Mononuclear cell (primary cell): Measurements from ENCODE around the gene GPR4. TPM values are rescaled to one million over a fixed set of nuclear protein-coding genes. Genes with fewer than 3 reads are reported as not detected.

Source experiments
- H3K27me3 ChIP-seq: 2 replicates; pipeline ENCODE4 v1.6.0; 2011; ENCODE audit warnings: low read length, control low read depth; ENCODE audit not compliant: insufficient read depth
- H3K4me1 ChIP-seq: 2 replicates; pipeline ENCODE4 v1.5.1; 2011; ENCODE audit warnings: mild to moderate bottlenecking, low read length, control low read depth; ENCODE audit not compliant: insufficient read depth
- H3K4me3 ChIP-seq: 2 replicates; pipeline ENCODE4 v1.5.1; 2011; ENCODE audit warnings: mild to moderate bottlenecking, low read length, moderate library complexity
- H3K9me3 ChIP-seq: 2 replicates; pipeline ENCODE4 v1.5.1; 2011; ENCODE audit warnings: low read depth, mild to moderate bottlenecking, control low read depth, low read length
- total RNA-seq: library from RNA; depleted of rRNA; stranded (reverse); fragments of >200 nt; gene quantifications from one replicate; pipeline ENCODE4 v1.2.3, GENCODE V29; 2012

GPR4 gene
- total RNA-seq, 1 donor: not detected

DNA sequence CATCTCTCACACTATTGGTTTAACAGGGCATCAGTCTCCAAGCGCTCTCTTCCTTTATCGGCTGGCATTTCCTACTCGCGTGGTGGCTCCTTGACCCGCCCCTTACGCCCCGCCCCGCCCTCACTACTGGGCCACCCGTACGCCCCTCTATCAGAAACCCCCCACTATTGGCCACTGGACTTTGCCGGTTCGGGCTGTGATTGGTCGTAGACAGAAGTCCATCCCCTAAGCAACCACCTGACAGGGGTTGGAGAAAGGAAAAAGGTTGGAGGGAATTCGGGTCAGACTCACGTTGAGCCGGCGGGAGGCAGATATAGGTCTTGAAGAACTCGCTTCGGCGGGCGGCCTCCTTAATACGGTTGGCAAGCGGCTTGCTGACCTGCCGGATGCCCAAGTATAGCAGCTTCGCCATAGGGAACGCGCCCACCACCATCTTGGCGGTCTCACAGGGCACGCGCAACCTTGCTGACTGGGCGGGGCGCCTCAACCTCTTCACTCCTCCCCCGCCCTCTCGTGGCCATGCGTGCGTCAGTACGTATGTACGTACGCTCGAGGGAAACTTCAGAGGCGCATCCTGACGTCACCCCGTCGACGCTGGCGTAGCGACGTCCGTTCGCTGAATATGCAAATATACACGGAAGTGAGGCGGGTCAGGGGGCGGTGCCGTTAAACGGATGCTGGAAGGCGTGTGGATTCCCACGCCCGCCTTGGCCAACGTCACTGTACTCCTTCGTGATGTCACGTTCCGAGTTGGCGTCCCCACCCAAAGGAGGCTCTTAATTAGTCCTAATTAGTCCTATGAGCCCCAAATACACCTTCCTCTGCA lies 17.5 kb downstream of the GPR4 start, which contains the start of gene OPA3:
Gene OPA3 (minus strand): TSS at position 471 of the 826 bp plus-strand sequence. CDS start 38 bp downstream, at position 433.
- no peaks in the 10 kb centered on the region for H3K9me3 ChIP-seq
- H3K4me1 ChIP-seq: peaks cover 14% of the 10 kb centered on the region
- H3K4me3 ChIP-seq: peak within 1 kb of the TSS; percentile 87
- no peaks in the 10 kb centered on the region for H3K27me3 ChIP-seq

DNA sequence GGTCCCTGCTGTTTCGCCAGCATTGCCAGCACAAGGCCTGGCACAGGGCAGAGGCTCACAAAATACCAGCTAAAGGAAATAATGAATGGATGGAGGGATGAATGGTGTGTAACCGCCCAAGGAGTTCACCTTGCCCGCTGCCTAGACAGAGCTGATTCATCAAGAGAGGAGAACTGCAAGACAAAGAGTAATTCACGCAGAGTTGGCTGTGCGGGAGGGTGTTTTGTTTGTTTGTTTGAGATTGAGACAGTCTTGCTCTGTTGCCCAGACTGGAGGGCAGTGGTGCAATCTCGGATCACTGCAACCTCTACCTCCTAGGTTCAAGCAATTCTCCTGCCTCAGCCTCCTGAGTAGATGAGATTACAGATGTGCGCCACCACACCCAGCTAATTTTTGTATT lies 20.4 kb downstream of the GPR4 start:
- Histone ChIP-seq H3K4me1 (peaks cover 14% of the 10 kb centered on the region), H3K4me3 (no peak overlapping the region), H3K9me3 (no peaks in the 10 kb centered on the region), H3K27me3 (no peaks in the 10 kb centered on the region)

DNA sequence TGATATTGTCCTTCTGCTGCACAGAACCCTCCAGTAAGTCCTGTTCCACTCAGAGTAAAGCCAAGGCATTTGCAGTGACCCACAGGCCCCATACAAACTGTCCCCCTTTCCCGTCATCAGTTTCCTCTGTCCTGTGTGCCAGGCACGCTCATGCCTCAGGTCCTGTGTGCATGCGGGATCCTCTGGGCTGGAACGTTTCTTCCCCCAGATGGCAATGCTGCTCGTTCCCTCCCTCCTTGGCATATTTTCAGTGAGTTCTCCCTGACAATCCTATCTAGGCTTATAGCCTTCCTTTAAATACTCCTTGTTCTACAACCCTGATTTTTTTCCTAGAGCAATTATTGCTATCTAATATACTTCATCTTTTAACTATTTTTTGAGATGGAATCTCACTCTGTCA lies 23.2 kb downstream of the GPR4 start:
- Histone ChIP-seq H3K4me3 (no peak overlapping the region), H3K9me3 (no peaks in the 10 kb centered on the region), H3K4me1 (peaks cover 5% of the 10 kb centered on the region), H3K27me3 (no peaks in the 10 kb centered on the region)

DNA sequence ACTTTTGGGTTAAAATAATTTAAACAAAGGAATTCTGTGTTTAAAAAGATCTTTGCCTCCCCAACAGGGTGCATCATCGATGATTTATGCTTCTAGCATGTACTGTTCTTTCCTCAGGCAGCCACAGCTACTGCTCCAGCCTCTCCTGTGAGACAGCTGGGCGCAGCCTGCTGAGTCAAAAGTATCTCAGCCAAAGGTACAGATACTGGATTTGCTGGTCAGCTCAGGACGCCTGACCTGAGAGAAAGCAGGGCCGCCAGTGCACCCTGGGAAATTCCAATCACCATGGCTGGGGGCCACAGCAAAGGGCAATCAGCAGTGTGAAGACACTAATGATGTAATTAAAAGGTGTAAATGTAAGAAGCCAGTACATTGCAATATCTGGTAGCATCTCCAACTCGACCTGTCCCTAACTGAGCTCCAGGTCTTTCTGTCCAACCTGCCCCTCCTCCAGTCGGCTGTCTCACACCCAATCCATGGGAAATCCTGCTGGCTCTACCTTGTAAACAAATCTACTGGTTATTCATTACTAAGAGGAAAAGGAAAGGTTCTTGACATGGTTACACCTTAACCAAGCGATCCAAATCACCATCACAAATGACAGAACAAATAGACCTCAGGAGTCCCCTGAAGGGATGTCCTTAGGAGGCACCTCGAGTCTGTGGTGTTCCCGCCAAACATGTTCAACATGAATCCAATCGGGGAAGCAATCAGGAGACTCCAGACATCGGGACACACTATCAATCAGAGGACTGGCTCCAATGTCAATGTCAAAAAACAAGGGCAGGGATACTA lies 24.7 kb downstream of the GPR4 start:
- Histone ChIP-seq H3K9me3 (no peaks in the 10 kb centered on the region), H3K27me3 (no peaks in the 10 kb centered on the region), H3K4me1 (no peaks in the 10 kb centered on the region), H3K4me3 (no peak overlapping the region)

DNA sequence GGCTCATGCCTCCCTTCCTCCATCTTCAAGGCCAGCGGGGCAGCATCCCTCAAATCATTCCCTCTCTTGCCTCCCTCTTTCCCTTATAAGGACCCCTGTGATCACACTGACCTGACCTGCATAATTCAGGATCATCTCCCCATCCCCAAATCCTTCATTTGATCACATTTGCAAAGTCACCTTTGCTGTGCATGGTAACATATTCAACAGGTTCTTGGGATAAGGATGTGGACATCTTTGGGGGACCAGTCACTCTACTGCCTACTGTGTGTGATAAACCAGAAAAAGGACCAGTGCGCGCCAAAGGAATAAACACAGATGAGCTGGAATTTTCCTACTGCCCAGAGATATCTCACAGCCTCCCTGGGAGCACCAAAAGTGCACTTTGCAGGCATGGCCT lies 25.3 kb downstream of the GPR4 start:
- H3K9me3 ChIP-seq: no peaks in the 10 kb centered on the region
- no peaks in the 10 kb centered on the region for H3K4me1 ChIP-seq
- no peaks in the 10 kb centered on the region for H3K27me3 ChIP-seq
- H3K4me3 ChIP-seq: no peak overlapping the region

DNA sequence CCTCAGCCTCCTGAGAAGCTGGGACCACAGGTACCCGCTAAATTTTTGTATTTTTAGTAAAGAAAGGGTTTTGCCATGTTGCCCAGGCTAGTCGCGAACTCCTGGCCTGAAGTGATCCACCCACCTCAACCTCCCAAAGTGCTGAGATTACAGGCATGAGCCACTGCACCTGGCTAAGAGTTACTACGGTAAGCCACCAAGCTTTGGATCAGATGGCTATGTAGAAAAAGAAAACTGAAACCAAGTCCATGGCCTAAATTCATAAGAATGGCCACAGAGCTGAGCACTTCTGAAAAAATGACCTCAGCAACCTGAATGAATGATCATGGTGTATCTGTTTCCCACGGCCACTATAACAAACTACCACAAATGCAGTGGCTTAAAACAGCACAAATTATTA lies 26.8 kb downstream of the GPR4 start:
- no peaks in the 10 kb centered on the region for H3K4me1 ChIP-seq
- H3K4me3 ChIP-seq: no peak overlapping the region
- H3K9me3 ChIP-seq: no peaks in the 10 kb centered on the region

DNA sequence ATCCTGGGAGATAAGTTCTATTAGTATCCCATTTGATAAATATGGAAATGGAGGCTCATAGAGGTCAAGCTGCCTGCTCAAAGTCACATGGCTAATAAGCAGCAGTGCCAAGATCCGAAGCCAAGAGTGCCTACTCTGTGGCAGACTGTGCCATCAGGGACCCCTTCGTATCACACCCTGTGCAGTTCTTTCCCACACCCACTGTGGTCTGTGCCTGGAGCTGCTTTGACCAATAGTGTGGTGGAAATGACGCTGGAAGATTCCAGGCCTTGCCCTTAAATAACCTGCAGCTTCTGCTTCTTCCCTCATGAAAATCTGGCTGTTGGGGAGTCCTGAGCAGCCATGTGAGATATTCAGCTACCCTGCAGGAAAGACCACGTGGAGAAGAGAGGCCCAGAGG lies 27.5 kb downstream of the GPR4 start:
- Histone ChIP-seq H3K27me3 (no peaks in the 10 kb centered on the region), H3K4me1 (no peaks in the 10 kb centered on the region), H3K4me3 (no peak overlapping the region), H3K9me3 (no peaks in the 10 kb centered on the region)

More for the DNA sequence above, 26.8 kb downstream of the GPR4 start:
- H3K27me3 ChIP-seq: no peaks in the 10 kb centered on the region

DNA sequence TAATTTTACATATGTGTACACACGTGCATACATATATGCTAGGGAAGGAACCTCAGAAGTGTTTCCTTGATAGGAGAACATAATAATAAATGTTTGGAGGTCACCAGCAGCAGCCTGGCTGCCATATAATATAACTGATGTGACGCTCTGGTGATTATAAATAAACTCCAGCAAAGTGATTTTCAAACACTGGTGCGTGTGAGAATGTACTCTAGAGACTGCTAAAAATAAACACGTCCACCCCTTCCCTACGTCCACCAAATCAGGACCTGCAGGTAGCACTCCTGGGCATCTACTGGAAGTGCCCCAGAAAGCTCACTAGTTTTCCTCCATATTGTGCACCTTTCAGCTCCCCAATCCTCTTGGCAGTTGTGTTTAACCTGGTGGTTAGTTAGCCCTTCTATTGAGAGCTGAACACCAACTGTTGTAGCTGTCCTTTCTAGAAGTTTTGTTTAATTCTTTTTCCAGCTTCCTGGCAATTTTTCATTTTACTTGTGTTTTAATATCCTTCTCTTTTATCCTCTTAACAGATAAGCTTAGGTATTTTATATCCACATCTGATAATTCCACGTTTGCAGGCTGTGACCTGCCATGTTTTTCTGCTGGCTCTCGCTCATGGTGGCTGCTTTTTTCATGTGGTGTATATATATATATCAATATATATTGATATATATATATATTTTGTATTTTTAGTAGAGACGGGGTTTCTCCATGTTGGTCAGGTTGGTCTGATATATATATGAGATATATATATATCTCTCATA lies 30.4 kb downstream of the GPR4 start:
- no peaks in the 10 kb centered on the region for H3K9me3 ChIP-seq
- H3K4me1 ChIP-seq: no peaks in the 10 kb centered on the region
- no peaks in the 10 kb centered on the region for H3K27me3 ChIP-seq
- no peak overlapping the region for H3K4me3 ChIP-seq

DNA sequence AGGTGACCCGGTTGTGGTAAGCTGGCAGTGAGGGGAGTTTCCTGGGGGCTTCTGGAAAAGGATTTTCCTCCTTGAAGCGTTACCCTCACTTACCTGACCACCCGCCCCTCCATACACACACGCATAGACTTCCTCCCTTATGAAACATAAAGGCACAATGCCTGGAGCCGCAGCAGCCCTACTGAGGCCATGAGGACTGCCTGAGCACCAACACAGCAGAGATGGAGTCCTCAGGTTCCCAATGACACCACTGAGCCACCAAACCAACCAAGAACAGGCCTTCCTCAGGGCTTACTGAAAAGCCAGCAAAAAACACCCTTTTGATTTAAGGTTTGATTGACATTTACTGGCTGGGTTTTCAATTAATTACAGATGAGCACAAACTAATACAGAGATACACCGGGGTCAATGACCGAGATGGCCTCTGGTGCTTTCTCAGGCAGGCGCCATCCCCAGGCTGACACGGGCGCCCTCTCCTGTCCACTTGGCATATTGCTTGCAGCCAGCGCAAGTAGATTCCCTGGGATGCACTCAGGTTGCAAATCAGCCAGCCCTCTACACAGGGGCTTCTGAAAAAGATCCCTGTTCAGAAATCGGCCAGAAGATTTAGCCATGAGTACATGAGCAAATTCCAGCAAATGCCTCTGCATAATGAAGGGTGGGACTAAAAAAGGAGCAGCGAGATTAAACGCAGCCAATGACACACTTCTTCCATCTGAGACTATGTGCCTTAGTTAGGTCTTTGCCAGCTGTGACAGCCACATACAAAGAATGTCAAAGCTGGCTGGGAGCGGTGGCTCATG lies 32.2 kb downstream of the GPR4 start:
- Histone ChIP-seq H3K27me3 (no peaks in the 10 kb centered on the region), H3K4me3 (no peak overlapping the region), H3K9me3 (no peaks in the 10 kb centered on the region), H3K4me1 (no peaks in the 10 kb centered on the region)

DNA sequence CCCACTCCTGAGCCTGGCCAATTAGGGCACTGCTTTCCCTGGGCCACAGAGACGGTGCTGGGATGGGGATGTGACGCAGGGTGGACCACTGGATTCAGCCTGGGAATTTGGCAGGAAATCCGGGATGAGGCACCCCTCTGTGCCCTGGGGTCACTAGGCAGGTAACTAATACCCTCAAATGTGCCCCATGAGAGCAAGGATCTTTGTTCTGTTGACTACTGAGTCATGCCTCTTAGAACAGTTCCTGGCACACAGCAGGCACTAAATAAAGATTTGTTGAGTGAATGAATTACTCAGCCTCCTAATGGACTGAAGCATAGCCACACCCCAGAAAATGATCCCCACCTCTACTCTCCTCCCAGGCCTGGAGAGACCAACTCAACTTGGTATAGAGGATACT lies 33.3 kb downstream of the GPR4 start:
- H3K4me1 ChIP-seq: peaks cover 5% of the 10 kb centered on the region
- H3K4me3 ChIP-seq: no peak overlapping the region
- H3K9me3 ChIP-seq: no peaks in the 10 kb centered on the region
- H3K27me3 ChIP-seq: no peaks in the 10 kb centered on the region

DNA sequence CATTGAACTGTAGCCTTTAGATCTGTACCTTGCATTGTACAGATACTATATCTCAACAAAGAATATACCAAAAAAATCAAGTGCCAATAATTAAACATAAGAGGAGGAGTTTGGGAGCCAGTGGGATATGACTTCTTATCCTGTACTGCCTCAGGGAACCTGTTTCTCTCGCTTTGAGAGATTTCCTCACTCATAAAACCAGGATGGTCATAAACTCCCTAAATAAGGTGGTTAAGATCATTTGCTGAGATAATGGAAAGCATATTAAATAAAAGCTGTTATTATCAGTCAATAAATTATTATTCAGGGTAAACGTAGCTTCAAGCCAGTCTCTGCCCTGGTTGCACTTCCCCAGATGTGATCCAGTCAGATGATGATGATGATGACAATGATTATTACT lies 34.4 kb downstream of the GPR4 start:
- H3K9me3 ChIP-seq: no peaks in the 10 kb centered on the region
- H3K4me3 ChIP-seq: no peak overlapping the region
- H3K27me3 ChIP-seq: no peaks in the 10 kb centered on the region
- H3K4me1 ChIP-seq: peaks cover 9% of the 10 kb centered on the region

DNA sequence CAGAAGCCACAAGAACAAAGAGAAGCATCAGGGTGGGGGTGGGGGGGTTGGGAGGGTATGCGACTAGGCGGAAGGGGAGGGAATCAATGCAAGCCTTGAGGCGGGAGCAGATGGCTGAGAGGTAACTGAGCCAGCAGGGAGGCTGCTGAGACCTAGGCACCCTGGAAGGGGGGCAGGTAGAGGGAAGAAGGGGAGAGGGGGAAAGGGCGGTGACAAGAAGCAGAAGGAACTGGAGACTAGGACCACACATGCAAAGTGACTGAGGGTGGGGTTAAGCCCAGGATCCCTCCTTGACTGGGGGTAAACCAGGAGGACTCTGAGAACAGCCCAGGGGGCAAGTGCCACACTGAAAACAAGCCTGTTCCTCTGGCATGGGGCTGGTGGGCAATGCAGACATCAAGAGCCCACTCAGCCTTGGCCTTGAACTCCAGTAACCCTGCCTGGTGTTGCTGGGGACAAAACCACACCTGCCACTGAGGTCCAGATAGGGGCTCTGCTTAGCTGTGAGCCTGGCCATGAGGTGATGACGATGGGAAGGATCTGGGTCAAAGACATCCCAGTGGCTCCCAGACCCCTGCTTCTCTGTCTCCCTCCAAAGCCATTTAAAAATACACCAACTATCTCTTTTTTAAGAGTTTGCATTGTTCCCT lies 37.8 kb downstream of the GPR4 start:
- H3K4me1 ChIP-seq: peaks cover 12% of the 10 kb centered on the region
- H3K27me3 ChIP-seq: no peaks in the 10 kb centered on the region
- H3K9me3 ChIP-seq: no peaks in the 10 kb centered on the region
- H3K4me3 ChIP-seq: no peak overlapping the region

DNA sequence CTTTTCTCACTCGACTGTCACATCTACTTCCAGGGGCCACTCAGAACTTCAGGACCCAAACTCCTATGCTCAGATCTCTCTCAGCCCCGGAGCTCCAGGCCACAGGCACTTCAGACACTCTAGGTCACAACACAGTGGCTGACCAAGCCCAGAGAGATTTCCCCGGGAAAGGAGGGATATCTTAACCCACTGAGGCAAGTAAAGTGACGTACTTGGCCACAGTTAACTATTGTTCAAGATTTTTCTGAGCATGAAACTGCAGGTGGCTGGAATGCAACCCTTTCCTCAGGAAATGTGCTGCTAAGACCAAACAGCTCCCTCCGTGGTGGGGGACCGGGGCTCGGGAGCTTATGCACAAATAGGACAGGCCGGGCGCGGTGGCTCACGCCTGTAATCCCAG lies 41.3 kb downstream of the GPR4 start:
- H3K4me3 ChIP-seq: no peak overlapping the region
- no peaks in the 10 kb centered on the region for H3K27me3 ChIP-seq
- peaks cover 20% of the 10 kb centered on the region for H3K4me1 ChIP-seq
- H3K9me3 ChIP-seq: no peaks in the 10 kb centered on the region

DNA sequence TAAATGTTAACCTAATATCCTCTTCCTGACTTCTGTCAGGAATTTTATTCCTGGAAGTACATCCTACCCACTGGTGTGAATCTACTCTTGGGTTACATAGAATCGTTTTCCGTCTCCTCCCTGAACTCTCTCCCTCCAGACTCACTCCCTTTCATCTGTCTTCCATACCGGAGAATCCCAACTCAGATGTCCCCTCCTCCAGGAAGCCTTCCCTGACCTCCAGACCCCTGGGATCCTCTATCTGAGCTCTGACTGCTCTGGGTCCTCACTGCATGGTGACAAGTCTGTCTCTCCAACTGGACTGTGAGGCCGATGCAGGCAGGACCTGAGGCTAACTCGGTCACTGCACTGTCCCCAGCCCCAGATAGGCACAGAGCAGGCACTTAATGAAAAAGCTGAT lies 42.0 kb downstream of the GPR4 start:
- H3K4me3 ChIP-seq: no peak overlapping the region
- H3K4me1 ChIP-seq: peaks cover 20% of the 10 kb centered on the region
- no peaks in the 10 kb centered on the region for H3K9me3 ChIP-seq
- no peaks in the 10 kb centered on the region for H3K27me3 ChIP-seq
